HepG2 (cell line): ENCODE results near the gene CD300A. TPM values are rescaled to one million over a fixed set of nuclear protein-coding genes. Genes with fewer than 3 reads are reported as not detected.

Source experiments
- AHDC1 ChIP-seq: sonication (generic); formaldehyde crosslinking; IDR thresholded peaks from 2 replicates; pipeline ENCODE4 v1.5.1; 2020; ENCODE audit warnings: mild to moderate bottlenecking, missing genetic modification reagents, borderline replicate concordance
- E2F1 ChIP-seq: sonication (generic); formaldehyde crosslinking; IDR thresholded peaks from 2 replicates; pipeline ENCODE4 v1.5.0; 2020; ENCODE audit warnings: missing genetic modification reagents
- KLF12 ChIP-seq: sonication (generic); formaldehyde crosslinking; IDR thresholded peaks from 2 replicates; pipeline ENCODE4 v1.4.0; 2020; ENCODE audit warnings: missing genetic modification reagents, borderline replicate concordance
- MAFK ChIP-seq, 2 experiments: IDR thresholded peaks in 1 of 2; conservative IDR thresholded peaks in 1 of 2; 2 replicates each; pipeline ENCODE4 v1.6.1; 2011; ENCODE audit warnings: improper control_type of control experiment in 2 of 2, low read length in 2 of 2
- POLR2A ChIP-seq, 2 experiments: IDR thresholded peaks; 2 replicates each; pipeline ENCODE4 v1.6.1; 2011; ENCODE audit warnings: low read depth in 2 of 2, low read length in 2 of 2, mild to moderate bottlenecking in 1 of 2, moderate library complexity in 1 of 2; ENCODE audit not compliant: insufficient read depth in 1 of 2
- PRDM10 ChIP-seq: sonication (generic); formaldehyde crosslinking; IDR thresholded peaks from 2 replicates; pipeline ENCODE4 v1.4.0; 2020; ENCODE audit warnings: low read depth, missing genetic modification reagents
- ZNF382 ChIP-seq: sonication (generic); formaldehyde crosslinking; IDR thresholded peaks from 2 replicates; pipeline ENCODE4 v1.5.0; 2020; ENCODE audit warnings: missing genetic modification reagents, mild to moderate bottlenecking, borderline replicate concordance
- ZNF546 ChIP-seq: sonication (generic); formaldehyde crosslinking; conservative IDR thresholded peaks from 2 replicates; pipeline ENCODE4 v1.8.1; 2023; ENCODE audit warnings: mild to moderate bottlenecking, missing genetic modification reagents
- ZNF746 ChIP-seq: sonication (generic); formaldehyde crosslinking; IDR thresholded peaks from 2 replicates; pipeline ENCODE4 v1.8.0; 2022; ENCODE audit warnings: mild to moderate bottlenecking, missing genetic modification reagents
- ZNF770 ChIP-seq: sonication (generic); formaldehyde crosslinking; IDR thresholded peaks from 2 replicates; pipeline ENCODE4 v1.5.0; 2020; ENCODE audit warnings: mild to moderate bottlenecking, missing genetic modification reagents
- ZNF773 ChIP-seq: sonication (generic); formaldehyde crosslinking; IDR thresholded peaks from 2 replicates; pipeline ENCODE4 v1.4.0; 2020; ENCODE audit warnings: missing genetic modification reagents, borderline replicate concordance
- ZNF782 ChIP-seq: sonication (generic); formaldehyde crosslinking; IDR thresholded peaks from 2 replicates; pipeline ENCODE4 v1.4.0; 2020; ENCODE audit warnings: missing genetic modification reagents, mild to moderate bottlenecking, borderline replicate concordance
- polyA plus RNA-seq, 8 experiments: library from polyadenylated mRNA; depleted of rRNA in 3 of 8; stranded (reverse) in 7 of 8; unstranded in 1 of 8; fragments of >200 nt; fragmentation: Illumina TruSeq in 4 of 8; extraction: Trizol in 4 of 8; gene quantifications; 2 replicates each; pipeline versions ENCODE4 v1.2.1 to v1.2.3, GENCODE V29; 2011 to 2016; ENCODE audit warnings: low read depth in 4 of 8, missing spikeins in 1 of 8, mixed read lengths in 1 of 8; ENCODE audit not compliant: insufficient read depth in 1 of 8
- total RNA-seq, 5 experiments: library from RNA; depleted of rRNA; stranded (reverse); fragments of >200 nt; fragmentation: Illumina TruSeq; extraction: Trizol; gene quantifications; 2 replicates each; pipeline ENCODE4 v1.2.3, GENCODE V29; 2016; ENCODE audit warnings: low read depth in 1 of 5
- TF ChIP-seq, protein P1 (sequence below): conservative IDR thresholded peaks from 2 replicates; pipeline ENCODE4 v1.6.1; 2018; ENCODE audit warnings: missing genetic modification reagents

Gene CD300A
- total and polyA plus RNA-seq, 2 of the 13 experiments (the other 11 are each of a cell fraction or from before 2014, with no cell fraction given): not detected

GRCh38 chr17:74430706-74431567 lies 35.5 kb upstream of the CD300A start (continued):
- TF ChIP-seq PRDM10: peak; percentile 44; the same call in 1 of the 2 replicates
- TF ChIP-seq, protein P1, sequence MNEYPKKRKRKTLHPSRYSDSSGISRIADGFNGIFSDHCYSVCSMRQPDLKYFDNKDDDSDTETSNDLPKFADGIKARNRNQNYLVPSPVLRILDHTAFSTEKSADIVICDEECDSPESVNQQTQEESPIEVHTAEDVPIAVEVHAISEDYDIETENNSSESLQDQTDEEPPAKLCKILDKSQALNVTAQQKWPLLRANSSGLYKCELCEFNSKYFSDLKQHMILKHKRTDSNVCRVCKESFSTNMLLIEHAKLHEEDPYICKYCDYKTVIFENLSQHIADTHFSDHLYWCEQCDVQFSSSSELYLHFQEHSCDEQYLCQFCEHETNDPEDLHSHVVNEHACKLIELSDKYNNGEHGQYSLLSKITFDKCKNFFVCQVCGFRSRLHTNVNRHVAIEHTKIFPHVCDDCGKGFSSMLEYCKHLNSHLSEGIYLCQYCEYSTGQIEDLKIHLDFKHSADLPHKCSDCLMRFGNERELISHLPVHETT: peak; percentile 58; the same call in 1 of the 2 replicates
- no peak; the same call in 1 of the 2 replicates for TF ChIP-seq ZNF546
- TF ChIP-seq MAFK (conservative IDR thresholded peaks at IDR 0.05 in 1 of 2, IDR thresholded peaks at IDR 0.05 in 1 of 2; ENCODE audit: low read length in 2 of 2): no peak
- TF ChIP-seq ZNF770: no peak; the same call in 1 of the 2 replicates
- 0 out of 2 replicates have a peak, but pooled peaks have one; percentile 67 for TF ChIP-seq ZNF773 (CRISPR knock-in tag)
- TF ChIP-seq POLR2A (IDR thresholded peaks at IDR 0.05; ENCODE audit: insufficient read depth in 1 of 2, low read depth in 2 of 2, low read length in 2 of 2): peak in 1 of 2 experiments; percentile 61; a peak in 3 of 4 replicates
- TF ChIP-seq ZNF746 (CRISPR knock-in tag): peak; percentile 91
- TF ChIP-seq ZNF382 (CRISPR knock-in tag): no peak
- no peak for TF ChIP-seq ZNF782 (CRISPR knock-in tag)
- TF ChIP-seq E2F1 (CRISPR knock-in tag): peak; percentile 27; the same call in 1 of the 2 replicates
- TF ChIP-seq AHDC1 (CRISPR knock-in tag): peak; percentile 75; the same call in 1 of the 2 replicates
- TF ChIP-seq KLF12: peak; percentile 57; the same call in 1 of the 2 replicates
